ENCODE results near the gene MCTP2.

DNA sequence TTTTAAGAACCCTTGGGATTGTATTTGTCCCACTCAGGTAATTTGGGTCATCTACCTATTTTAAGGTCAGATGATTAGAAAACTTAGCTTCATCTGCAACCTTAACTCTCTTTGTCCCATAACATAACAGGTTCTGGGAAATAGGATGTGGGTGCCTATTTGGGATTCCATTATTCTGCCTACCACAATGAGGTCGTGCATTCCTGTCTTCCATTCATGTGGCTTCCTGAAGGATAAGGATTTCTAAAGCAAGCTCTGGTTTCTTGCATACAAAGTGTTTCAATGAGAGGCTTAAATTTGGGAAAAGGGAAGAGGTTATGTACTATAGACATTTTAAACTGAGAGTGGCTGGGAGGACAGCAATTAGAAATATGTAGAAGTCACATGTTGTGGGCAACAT, 190.3 kb downstream of the MCTP2 start:
- TF ChIP-seq, protein P1, sequence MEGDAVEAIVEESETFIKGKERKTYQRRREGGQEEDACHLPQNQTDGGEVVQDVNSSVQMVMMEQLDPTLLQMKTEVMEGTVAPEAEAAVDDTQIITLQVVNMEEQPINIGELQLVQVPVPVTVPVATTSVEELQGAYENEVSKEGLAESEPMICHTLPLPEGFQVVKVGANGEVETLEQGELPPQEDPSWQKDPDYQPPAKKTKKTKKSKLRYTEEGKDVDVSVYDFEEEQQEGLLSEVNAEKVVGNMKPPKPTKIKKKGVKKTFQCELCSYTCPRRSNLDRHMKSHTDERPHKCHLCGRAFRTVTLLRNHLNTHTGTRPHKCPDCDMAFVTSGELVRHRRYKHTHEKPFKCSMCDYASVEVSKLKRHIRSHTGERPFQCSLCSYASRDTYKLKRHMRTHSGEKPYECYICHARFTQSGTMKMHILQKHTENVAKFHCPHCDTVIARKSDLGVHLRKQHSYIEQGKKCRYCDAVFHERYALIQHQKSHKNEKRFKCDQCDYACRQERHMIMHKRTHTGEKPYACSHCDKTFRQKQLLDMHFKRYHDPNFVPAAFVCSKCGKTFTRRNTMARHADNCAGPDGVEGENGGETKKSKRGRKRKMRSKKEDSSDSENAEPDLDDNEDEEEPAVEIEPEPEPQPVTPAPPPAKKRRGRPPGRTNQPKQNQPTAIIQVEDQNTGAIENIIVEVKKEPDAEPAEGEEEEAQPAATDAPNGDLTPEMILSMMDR (conservative IDR thresholded peaks at IDR 0.05 in 1 of 2, IDR thresholded peaks at IDR 0.05 in 1 of 2; ENCODE audit: extremely low read depth in 1 of 2, insufficient read depth in 1 of 2, low read depth in 1 of 2, low read length in 2 of 2): no peak
- no peak for TF ChIP-seq EZH2 (IDR thresholded peaks at IDR 0.05; ENCODE audit: borderline replicate concordance, low read length)

Measured in mammary epithelial cell (primary cell).